Lower leg skin (tissue), 4 donors: ENCODE data around the gene PNMA6A. TPM values are rescaled to one million over a fixed set of nuclear protein-coding genes. Genes with fewer than 3 reads are reported as not detected.
"Not testable (repeated sequence)": the region's sequence is repeated elsewhere in the genome, so short reads cannot be mapped to it uniquely, and the experiment has no call there.

ENCODE experiments used
- DNase-seq, 2 donors: peaks; one replicate each; pipeline ENCODE4 v3.0.0-alpha.2; 2019; ENCODE audit warnings: low spot score in 2 of 2
- H3K4me3 ChIP-seq: fragments of 200-600 bp; sonication (generic); 2 replicates; pipeline ENCODE4 v1.5.1; 2017; ENCODE audit warnings: mild to moderate bottlenecking, low read depth; ENCODE audit not compliant: poor library complexity, severe bottlenecking
- WGBS, 2 donors: methylation state at CpG; one replicate each; pipeline ENCODE4 v1.1.5; 2018; 5-methylcytosine and 5-hydroxymethylcytosine counted together
- intact Hi-C: fragments of 100-400 bp; cut with DNase I; formaldehyde crosslinking; loops from one replicate; pipeline ENCODE4 v1.15.0; 2023; ENCODE audit warnings: low total_unique reads
- total RNA-seq, 4 donors: library from RNA; depleted of rRNA; stranded (reverse); fragments of >200 nt; gene quantifications; one replicate each; pipeline ENCODE4 v1.1.0, GENCODE V29; 2016

Gene PNMA6A
- total RNA-seq, 4 donors from 2014 or later = 0.08 to 1.5 (median 0.46) TPM

- DNase-seq, H3K4me3 ChIP-seq, intact Hi-C loops: not testable (repeated sequence)
- WGBS, 2 donors = no CpG with 5 or more reads among the region's 9 CpGs
Observed at GRCh38 chrX:153113851-153114250, 41.6 kb downstream of the PNMA6A start.

DNA sequence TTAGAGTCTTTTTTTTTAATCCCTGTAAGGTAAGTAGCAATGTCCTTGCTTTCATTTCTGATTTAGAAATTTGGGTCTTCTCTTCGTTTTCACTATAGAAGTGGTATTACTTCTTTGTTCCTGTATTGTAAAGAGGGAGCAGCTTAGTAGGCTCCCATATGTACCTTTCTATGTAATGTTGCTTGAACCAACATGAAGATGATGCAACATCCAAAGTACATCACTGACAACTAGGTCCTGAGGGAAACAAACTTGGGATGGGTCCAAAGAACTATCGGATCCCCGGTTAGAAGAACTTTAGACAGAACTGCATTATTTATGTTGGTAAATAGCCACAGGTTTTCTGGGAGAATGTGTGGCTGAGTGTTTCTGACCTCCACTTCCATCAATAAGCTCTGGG, 45.5 kb downstream of the PNMA6A start:
- no CpG with 5 or more reads among the region's 3 CpGs for WGBS, 2 donors
- H3K4me3 ChIP-seq, intact Hi-C loops, DNase-seq: not testable (repeated sequence)

GRCh38 chrX:153120230-153120629, 48.0 kb downstream of the PNMA6A start:
- DNase-seq, H3K4me3 ChIP-seq, intact Hi-C loops: not testable (repeated sequence)
- no CpG with 5 or more reads among the region's 8 CpGs for WGBS, 2 donors

DNA sequence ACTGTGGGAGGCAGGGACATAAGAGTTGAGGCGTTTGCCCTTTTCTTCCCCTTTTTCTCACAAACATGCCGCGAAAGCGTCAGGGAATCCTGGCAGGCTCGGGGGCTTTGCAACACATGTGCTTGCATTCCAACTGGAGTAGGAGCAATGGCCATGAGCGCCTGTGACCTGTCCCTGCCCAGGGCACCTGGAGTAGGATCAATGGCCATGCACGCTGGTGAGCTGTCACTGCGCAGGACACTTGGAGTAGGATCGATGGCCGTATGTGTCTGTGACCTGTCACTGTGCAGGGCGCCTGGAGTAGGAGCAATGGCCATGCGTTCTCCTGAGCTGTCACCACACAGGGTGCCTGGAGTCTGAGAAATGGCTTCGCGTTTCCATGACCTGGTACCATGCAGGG, 51.2 kb downstream of the PNMA6A start:
- DNase-seq, intact Hi-C loops, H3K4me3 ChIP-seq: not testable (repeated sequence)
- WGBS, 2 donors = 87% methylated on average over 5 of the region's 14 CpGs; no CpG with 5 or more reads in 1 of the 2 donors

Other genes with a start within 250 kb of the PNMA6A start
- 10 to 100 TPM; 10.5 to 18.8 (median 13.5) TPM for gene CETN2, start 241.7 kb upstream of the PNMA6A start, total RNA-seq
- 10 to 100 TPM; 13.2 to 22.5 (median 17.9) TPM for gene NSDHL, start 241.4 kb upstream of the PNMA6A start, total RNA-seq
- gene ZNF185, start 174.4 kb upstream of the PNMA6A start, total RNA-seq = 10 to 100 TPM; 58.8 to 77.1 (median 72.1) TPM
- gene PNMA5, start 78.3 kb upstream of the PNMA6A start, total RNA-seq = not detected
- gene PNMA3, start 16.0 kb upstream of the PNMA6A start, total RNA-seq = under 1 TPM in 2 of 4 donors, not detected in 2; 0.36 to 0.79 TPM
- not detected for gene MAGEA1, start 106.8 kb downstream of the PNMA6A start, total RNA-seq
- not detected for gene PNMA6F, start 249.3 kb downstream of the PNMA6A start, total RNA-seq